Ramos (cell line): ENCODE measurements around the gene BCAS3.

Experiments
- in situ Hi-C: fragments of 300-500 bp; cut with MboI; formaldehyde crosslinking; loops from one replicate; pipeline ENCODE4 v1.14.3; 2022; ENCODE audit warnings: low sequenced_read_pairs; ENCODE audit not compliant: unreplicated experiment

Gene BCAS3

GRCh38 chr17:60677308-60678117 lies at the start of gene BCAS3:
Gene BCAS3 (plus strand): TSS chr17:60677851.
- in situ Hi-C loops = no loop called here

DNA sequence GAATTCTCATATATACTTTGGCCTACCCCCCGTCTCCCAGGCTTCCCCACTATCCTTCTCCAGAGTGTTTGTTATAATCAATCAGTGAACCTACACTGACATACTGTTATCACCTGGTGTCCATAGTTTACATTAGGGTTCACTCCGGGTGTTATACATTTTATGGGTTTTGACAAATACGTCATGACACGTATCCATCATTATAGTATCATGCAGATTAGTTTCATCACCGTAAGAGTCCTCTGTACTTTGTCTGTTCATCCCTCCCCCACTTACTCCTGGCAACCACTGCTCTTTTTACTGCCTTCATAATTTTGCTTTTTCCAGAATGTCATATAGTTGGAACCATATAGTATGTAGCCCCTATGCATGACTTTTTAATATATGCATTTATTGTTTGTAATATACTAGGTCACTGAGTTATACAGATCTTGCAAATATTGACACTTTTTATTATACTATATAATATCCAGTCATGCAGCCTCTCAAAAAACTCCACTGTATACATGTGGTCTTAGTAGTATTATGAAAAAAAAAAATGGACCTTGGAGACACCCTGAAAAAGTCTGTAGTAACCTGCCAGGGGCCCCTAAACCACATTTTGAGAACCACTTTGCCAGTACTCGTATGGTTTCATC lies 49.3 kb upstream of the BCAS3 start:
- in situ Hi-C loops = no loop called here

- in situ Hi-C loops = no loop called here
Measured at GRCh38 chr17:60629120-60629519, 48.5 kb upstream of the BCAS3 start.

- in situ Hi-C loops = no loop called here
Measured at GRCh38 chr17:60630352-60630751, 47.3 kb upstream of the BCAS3 start.

DNA sequence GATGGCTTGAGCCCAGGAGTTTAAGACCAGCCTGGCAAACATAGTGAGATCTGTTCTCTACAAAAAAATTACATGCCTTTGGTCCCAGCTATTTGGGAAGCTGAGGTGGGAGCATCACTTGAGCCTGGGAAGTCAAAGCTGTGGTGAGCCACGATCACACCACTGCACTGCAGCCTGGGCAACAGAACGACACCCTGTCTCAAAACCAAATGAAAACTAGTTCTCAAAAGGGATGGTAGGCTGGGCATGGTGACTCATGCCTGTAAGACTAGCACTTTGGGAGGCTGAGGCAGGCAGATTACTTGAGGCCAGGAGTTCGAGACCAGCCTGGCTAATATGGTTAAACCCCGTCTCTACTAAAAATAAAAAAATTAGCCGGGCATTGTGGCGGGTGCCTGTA lies 46.5 kb upstream of the BCAS3 start:
- in situ Hi-C loops = no loop called here

DNA sequence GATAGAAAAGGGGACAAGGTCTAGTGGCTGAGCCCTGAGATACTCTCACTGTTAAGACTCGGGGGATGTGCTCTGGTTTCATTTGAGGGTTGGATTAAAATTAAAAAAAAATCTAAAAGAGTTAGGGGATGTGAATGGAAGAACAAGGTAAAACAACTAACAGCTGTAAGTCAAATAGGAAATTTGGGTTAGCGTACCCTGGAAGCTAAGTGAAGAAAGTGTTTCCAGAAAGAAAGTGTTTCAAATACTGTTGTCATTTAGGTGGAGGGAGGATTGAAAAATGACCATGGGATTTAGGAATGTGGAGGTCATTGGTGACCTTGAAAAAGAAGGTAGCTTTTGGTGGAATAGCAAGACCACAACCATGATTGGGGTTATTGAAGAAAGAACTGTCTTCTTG lies 40.0 kb upstream of the BCAS3 start:
- in situ Hi-C loops = no loop called here

DNA sequence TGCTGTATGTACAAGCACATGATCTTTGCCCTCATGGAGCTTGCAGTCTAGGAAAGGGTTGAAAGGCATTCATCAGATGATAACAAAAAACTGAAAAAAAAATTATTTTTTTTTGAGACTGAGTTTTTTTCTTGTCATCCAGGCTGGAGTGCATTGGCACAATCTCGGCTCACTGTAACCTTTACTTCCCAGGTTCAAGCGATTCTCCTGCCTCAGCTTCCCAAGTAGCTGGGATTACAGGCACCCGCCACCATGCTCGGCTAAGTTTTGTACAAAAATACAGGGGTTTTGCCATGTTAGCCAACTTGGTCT lies 38.7 kb upstream of the BCAS3 start:
- in situ Hi-C loops = no loop called here

- in situ Hi-C loops = loop anchor here (10.0 kb wide), 1 partner anchor 216 kb away; the partner anchor contains the start of gene CHCT1
Measured at GRCh38 chr17:60640503-60640902, 37.1 kb upstream of the BCAS3 start.

- in situ Hi-C loops = loop anchor here (10.0 kb wide), 1 partner anchor 216 kb away; the partner anchor contains the start of gene CHCT1
Measured at GRCh38 chr17:60641126-60641525, 36.5 kb upstream of the BCAS3 start.

DNA sequence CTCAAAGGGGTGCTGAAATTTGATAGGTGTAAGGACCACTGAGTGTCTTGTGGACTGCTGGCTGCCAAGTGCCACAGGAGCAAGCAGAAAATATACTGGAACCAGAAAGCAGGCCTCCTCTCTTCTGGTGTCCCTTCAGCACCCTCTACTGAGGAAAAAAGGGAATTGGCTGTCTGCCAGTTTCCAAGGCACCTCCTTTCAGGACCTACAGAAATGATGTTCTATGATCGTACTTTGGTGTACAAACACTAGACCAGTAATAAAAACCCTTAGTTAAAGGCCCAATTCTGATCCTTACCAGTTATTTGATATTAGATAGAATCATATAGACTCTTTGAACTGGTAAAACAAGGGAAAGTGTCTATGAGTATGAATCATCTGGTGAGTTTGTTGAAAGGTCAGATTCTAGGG lies 35.8 kb upstream of the BCAS3 start:
- in situ Hi-C loops = loop anchor here (10.0 kb wide), 1 partner anchor 217 kb away; the partner anchor contains the start of gene CHCT1

DNA sequence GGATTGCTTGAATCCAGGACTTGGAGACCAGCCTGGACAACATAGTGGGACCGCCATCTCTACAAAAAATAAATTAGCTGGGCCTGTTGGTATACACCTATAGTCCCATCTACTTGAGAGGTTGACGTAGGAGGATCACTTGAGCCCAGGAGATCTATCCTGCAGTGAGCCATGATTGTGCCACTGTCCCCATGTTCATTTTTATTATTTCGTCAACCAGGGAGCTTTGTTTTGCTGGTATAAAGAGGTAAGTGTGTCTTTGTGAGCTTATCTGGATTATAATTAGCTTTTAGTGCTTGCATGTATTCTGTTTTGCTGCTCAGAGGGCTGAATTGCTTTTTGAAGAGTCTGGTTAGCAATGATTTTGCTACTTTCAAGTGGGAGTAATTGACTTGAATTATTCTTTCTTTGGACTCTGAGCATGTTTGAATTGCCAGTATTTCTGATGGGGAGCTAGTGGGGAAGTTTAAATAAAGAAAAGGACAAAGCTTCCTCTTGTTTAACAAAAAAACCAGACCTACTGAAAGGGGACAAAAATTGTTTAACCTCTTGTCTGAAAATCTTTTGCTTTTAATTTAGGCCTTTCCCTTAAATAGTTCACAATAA lies 31.6 kb upstream of the BCAS3 start:
- in situ Hi-C loops = loop anchor here (10.0 kb wide), 1 partner anchor 221 kb away; the partner anchor contains the start of gene CHCT1

- in situ Hi-C loops = loop anchor here (10.0 kb wide), 1 partner anchor 222 kb away; the partner anchor contains the start of gene CHCT1
Measured at GRCh38 chr17:60646701-60647100, 30.9 kb upstream of the BCAS3 start.

DNA sequence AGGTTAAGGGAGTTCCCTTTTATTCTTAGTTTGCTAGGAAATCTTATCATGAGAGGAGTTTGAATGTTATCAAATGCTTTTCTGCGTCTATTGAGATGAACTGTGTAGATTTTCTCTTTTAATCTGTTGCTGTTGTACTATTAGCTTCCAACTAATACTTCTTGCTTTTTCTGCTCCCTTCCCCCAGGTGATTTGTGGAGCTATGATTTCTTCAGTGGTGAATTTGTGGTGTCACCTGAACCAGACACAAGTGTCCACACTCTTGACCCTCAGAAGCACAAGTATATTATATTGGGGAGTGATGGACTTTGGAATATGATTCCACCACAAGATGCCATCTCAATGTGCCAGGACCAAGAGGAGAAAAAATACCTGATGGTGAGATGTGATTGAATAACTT lies 29.9 kb upstream of the BCAS3 start:
- in situ Hi-C loops = loop anchor here (10.0 kb wide), 1 partner anchor 223 kb away; the partner anchor contains the start of gene CHCT1

DNA sequence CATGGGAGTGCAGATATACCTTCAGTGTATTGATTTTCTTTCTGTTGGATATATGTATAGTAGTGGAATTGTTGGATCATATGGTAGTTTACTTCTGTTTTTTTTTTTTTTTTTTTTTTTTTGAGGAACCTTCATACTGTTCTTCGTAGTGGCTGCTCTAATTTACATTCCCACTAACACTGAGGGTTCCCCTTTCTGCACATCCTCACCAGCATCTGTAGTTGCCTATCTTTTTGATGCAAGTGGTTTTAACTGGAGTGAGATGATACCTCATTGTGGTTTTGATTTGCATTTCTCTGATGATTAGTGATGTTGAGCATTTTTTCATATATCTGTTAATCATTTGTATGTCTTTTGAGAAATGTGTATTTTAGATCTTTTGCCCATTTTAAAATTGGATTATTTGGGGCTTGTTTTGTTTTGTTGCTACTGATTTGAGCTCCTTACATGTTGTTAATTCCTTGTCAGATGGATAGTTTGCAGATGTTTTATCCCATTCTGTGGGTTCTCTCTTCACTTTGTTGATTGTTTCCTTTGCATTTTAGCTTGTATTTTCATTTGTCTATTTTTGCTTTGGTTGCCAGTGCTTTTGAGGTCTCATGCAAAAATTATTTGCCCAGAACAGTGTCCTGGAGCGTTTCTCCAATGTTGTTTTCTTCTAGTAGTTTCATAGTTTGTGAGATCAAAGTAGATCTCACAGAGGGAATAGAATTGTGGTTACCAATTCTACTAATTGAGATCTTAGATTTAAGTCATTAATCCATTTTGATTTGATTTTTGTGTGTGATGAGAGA lies 25.0 kb upstream of the BCAS3 start:
- in situ Hi-C loops = no loop called here

- in situ Hi-C loops = no loop called here
Measured at GRCh38 chr17:60653569-60653968, 24.1 kb upstream of the BCAS3 start.

DNA sequence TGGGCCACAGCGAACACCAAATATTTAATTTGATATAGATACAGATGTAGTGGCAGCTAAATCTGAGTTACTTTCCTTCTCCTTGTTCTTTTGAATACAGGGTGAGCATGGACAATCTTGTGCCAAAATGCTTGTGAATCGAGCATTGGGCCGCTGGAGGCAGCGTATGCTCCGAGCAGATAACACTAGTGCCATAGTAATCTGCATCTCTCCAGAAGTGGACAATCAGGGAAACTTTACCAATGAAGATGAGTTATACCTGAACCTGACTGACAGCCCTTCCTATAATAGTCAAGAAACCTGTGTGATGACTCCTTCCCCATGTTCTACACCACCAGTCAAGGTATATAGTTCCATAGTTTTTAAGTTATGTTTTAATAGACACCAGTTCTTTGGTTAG lies 21.2 kb upstream of the BCAS3 start:
- in situ Hi-C loops = no loop called here

GRCh38 chr17:60659156-60659555 lies 18.5 kb upstream of the BCAS3 start:
- in situ Hi-C loops = no loop called here

GRCh38 chr17:60661489-60661888 lies 16.2 kb upstream of the BCAS3 start:
- in situ Hi-C loops = no loop called here

- in situ Hi-C loops = no loop called here
Measured at GRCh38 chr17:60664022-60664421, 13.6 kb upstream of the BCAS3 start.

- in situ Hi-C loops = no loop called here
Measured at GRCh38 chr17:60665602-60666001, 12.0 kb upstream of the BCAS3 start.
